ENCODE results near the gene PIMREG.

PIMREG gene

GRCh38 chr17:6470751-6471521, 26.7 kb downstream of the PIMREG start (continued):
- TF ChIP-seq BCL11B (tag by site-specific recombination; IDR thresholded peaks at IDR 0.05; ENCODE audit: low read depth) (peak; percentile 99), BCL11A (tag by site-specific recombination; IDR thresholded peaks at IDR 0.05; ENCODE audit: low read depth) (peak; percentile 99), IKZF3 (tag by site-specific recombination; IDR thresholded peaks at IDR 0.05) (no peak), ZBTB21 (tag by site-specific recombination; IDR thresholded peaks at IDR 0.05) (no peak), ZNF174 (tag by site-specific recombination; IDR thresholded peaks at IDR 0.05) (no peak), ZNF155 (tag by site-specific recombination; IDR thresholded peaks at IDR 0.05) (no peak), ZFHX2 (tag by site-specific recombination; conservative IDR thresholded peaks at IDR 0.05) (peak; percentile 81), ZNF555 (tag by site-specific recombination; conservative IDR thresholded peaks at IDR 0.05) (no peak), ZNF560 (tag by site-specific recombination; IDR thresholded peaks at IDR 0.05; ENCODE audit: borderline replicate concordance) (no peak), HIC1 (tag by site-specific recombination; IDR thresholded peaks at IDR 0.05) (0 out of 2 replicates have a peak, but pooled peaks have one; percentile 14), ZNF24 (tag by site-specific recombination; IDR thresholded peaks at IDR 0.05) (no peak), GLIS2 (tag by site-specific recombination; IDR thresholded peaks at IDR 0.05) (peak; percentile 21; the same call in 1 of the 2 replicates), ZNF114 (tag by site-specific recombination; IDR thresholded peaks at IDR 0.05) (no peak), ZNF449 (tag by site-specific recombination; IDR thresholded peaks at IDR 0.05) (no peak), PRDM2 (tag by site-specific recombination; IDR thresholded peaks at IDR 0.05; ENCODE audit: borderline replicate concordance) (no peak), ZNF610 (tag by site-specific recombination; IDR thresholded peaks at IDR 0.05; ENCODE audit: borderline replicate concordance) (no peak), ZBTB20 (tag by site-specific recombination; IDR thresholded peaks at IDR 0.05) (no peak), ELK4 (IDR thresholded peaks at IDR 0.05; ENCODE audit: borderline replicate concordance, low read depth, low read length) (no peak), ZNF398 (tag by site-specific recombination; IDR thresholded peaks at IDR 0.05) (0 out of 2 replicates have a peak, but pooled peaks have one; percentile 14), KLF17 (tag by site-specific recombination; IDR thresholded peaks at IDR 0.05) (no peak), SALL2 (tag by site-specific recombination; IDR thresholded peaks at IDR 0.05; ENCODE audit: borderline replicate concordance) (no peak), EGR2 (tag by site-specific recombination; IDR thresholded peaks at IDR 0.05; ENCODE audit: low read depth) (peak; percentile 70), SETDB1 (IDR thresholded peaks at IDR 0.05; ENCODE audit: insufficient read length, low read length) (no peak), ZEB2 (tag by site-specific recombination; IDR thresholded peaks at IDR 0.05) (no peak), ZFP3 (tag by site-specific recombination; IDR thresholded peaks at IDR 0.05; ENCODE audit: low read depth) (no peak), ZBTB8A (tag by site-specific recombination; IDR thresholded peaks at IDR 0.05) (no peak)

Measured in HEK293 (cell line).